ENCODE results near the gene HADHB. TPM values are rescaled to one million over a fixed set of nuclear protein-coding genes. Genes with fewer than 3 reads are reported as not detected.
A peak's percentile ranks its signal among the peaks of the same experiment; 100 is the strongest.

The HADHB gene
- total and polyA plus RNA-seq, 2 of the 13 experiments (the other 11 are each of a cell fraction or from before 2014, with no cell fraction given): 112 to 238 TPM

DNA sequence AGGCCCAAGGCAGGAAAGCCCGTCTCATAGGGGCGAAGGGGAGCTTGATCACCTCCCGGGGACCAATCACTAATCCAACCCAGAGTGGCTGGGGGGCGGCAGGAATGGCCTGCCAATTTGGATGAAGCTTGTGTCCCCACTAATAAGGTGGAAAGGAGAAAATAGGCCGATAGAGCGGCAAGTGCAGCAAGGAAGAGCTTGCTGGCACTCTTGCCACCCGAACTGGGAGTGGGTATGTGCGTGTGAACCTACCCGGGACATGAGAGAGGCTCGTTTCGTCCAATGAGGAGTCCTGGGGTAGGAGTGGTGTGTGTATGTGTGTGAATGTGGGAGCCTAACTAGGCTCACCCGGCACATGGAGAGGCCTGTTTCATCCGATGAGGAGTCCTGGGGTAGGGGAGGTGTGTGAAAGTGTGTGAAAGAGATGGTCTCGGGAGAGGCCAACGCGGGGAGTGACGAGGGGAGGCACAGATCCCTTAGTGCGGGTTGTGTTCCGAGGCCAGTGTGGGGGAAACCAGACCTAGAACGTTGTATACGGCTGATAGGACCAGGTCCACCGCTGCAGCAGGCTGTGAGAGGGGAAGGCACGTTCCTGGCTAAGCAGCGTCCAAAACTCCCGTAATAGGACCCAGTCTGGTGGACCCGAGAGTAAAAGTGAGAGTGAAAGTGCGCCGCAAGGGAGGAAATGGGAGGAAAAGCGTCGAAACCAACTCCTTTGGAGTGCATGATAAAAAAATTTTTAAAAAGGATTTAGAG is 54.1 kb downstream of the HADHB start (continued):
- TF ChIP-seq ZNF572 (CRISPR knock-in tag; IDR thresholded peaks at IDR 0.05) (0 out of 2 replicates have a peak, but pooled peaks have one; percentile 40), ASH2L (IDR thresholded peaks at IDR 0.05; ENCODE audit: insufficient read length, low read depth, low read length) (peak; percentile 58)

DNA sequence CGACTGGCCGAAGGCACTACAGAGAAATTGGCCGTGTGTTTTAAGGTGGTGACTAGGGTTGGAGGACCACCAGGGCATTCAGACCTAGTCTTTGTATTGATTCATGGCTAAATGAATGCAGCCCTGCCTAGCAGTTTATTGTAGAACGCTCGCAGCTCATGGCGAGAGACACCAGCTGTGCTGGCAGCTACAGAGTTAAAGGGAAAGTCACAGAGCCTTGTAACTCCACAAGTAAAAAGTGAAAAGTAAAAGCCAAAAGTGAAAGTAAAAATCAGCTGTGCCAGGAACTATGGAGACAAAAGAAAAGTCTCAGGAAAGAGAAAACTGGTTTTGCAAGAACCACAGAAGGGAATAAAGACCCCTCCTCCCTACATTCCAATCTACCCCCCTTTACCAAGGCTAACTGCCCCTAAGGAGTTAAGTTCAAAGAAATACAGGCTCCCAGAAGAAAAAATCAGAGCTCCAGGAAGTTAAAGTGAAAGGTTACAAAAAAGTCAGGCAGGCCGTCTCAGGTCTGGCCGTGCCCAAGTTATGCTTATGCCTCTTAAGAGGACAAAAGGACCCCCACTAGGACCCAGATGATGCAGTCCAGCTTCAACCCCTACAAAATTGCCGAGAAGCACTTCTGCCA is 54.8 kb downstream of the HADHB start:
- peak; percentile 23 for DNase-seq (ENCODE audit: low spot score)
- peak overlapping the region; percentile 65 to 81 (median 73) for H3K4me3 ChIP-seq (replicated peaks in 1 of 3; ENCODE audit: insufficient read depth in 1 of 3, low read depth in 2 of 3, low read length in 3 of 3)
- TF ChIP-seq MXD3 (CRISPR knock-in tag; IDR thresholded peaks at IDR 0.05) (no peak), IRF2 (CRISPR knock-in tag; IDR thresholded peaks at IDR 0.05) (no peak), ZXDC (CRISPR knock-in tag; IDR thresholded peaks at IDR 0.05) (no peak), HDAC1 (CRISPR knock-in tag; IDR thresholded peaks at IDR 0.05) (0 out of 2 replicates have a peak, but pooled peaks have one; percentile 24), ZNF83 (CRISPR knock-in tag; IDR thresholded peaks at IDR 0.05; ENCODE audit: borderline replicate concordance) (no peak), ZNF788 (CRISPR knock-in tag; IDR thresholded peaks at IDR 0.05; ENCODE audit: borderline replicate concordance) (no peak)
- TF ChIP-seq, protein P1, sequence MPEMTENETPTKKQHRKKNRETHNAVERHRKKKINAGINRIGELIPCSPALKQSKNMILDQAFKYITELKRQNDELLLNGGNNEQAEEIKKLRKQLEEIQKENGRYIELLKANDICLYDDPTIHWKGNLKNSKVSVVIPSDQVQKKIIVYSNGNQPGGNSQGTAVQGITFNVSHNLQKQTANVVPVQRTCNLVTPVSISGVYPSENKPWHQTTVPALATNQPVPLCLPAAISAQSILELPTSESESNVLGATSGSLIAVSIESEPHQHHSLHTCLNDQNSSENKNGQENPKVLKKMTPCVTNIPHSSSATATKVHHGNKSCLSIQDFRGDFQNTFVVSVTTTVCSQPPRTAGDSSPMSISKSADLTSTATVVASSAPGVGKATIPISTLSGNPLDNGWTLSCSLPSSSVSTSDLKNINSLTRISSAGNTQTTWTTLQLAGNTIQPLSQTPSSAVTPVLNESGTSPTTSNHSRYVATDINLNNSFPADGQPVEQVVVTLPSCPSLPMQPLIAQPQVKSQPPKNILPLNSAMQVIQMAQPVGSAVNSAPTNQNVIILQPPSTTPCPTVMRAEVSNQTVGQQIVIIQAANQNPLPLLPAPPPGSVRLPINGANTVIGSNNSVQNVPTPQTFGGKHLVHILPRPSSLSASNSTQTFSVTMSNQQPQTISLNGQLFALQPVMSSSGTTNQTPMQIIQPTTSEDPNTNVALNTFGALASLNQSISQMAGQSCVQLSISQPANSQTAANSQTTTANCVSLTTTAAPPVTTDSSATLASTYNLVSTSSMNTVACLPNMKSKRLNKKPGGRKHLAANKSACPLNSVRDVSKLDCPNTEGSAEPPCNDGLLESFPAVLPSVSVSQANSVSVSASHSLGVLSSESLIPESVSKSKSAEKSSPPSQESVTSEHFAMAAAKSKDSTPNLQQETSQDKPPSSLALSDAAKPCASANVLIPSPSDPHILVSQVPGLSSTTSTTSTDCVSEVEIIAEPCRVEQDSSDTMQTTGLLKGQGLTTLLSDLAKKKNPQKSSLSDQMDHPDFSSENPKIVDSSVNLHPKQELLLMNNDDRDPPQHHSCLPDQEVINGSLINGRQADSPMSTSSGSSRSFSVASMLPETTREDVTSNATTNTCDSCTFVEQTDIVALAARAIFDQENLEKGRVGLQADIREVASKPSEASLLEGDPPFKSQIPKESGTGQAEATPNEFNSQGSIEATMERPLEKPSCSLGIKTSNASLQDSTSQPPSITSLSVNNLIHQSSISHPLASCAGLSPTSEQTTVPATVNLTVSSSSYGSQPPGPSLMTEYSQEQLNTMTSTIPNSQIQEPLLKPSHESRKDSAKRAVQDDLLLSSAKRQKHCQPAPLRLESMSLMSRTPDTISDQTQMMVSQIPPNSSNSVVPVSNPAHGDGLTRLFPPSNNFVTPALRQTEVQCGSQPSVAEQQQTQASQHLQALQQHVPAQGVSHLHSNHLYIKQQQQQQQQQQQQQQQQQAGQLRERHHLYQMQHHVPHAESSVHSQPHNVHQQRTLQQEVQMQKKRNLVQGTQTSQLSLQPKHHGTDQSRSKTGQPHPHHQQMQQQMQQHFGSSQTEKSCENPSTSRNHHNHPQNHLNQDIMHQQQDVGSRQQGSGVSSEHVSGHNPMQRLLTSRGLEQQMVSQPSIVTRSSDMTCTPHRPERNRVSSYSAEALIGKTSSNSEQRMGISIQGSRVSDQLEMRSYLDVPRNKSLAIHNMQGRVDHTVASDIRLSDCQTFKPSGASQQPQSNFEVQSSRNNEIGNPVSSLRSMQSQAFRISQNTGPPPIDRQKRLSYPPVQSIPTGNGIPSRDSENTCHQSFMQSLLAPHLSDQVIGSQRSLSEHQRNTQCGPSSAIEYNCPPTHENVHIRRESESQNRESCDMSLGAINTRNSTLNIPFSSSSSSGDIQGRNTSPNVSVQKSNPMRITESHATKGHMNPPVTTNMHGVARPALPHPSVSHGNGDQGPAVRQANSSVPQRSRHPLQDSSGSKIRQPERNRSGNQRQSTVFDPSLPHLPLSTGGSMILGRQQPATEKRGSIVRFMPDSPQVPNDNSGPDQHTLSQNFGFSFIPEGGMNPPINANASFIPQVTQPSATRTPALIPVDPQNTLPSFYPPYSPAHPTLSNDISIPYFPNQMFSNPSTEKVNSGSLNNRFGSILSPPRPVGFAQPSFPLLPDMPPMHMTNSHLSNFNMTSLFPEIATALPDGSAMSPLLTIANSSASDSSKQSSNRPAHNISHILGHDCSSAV (CRISPR knock-in tag; IDR thresholded peaks at IDR 0.05; ENCODE audit: borderline replicate concordance): no peak

More for the DNA sequence above, 54.8 kb downstream of the HADHB start:
- Histone ChIP-seq H3K4me1 (ENCODE audit: insufficient read depth, low read length) (peaks cover 27% of the 10 kb centered on the region), H3K36me3 (replicated peaks in 1 of 2; ENCODE audit: control insufficient read depth in 1 of 2, insufficient read depth in 2 of 2, low read length in 2 of 2) (no peaks in the 10 kb centered on the region), H3K27me3 (ENCODE audit: control insufficient read depth in 1 of 2, insufficient read depth in 2 of 2, low read length in 2 of 2) (peaks cover 2 to 38% of the 10 kb centered on the region in 2 experiments; a peak in 4 of 5 replicates), H2AFZ (ENCODE audit: low read length) (peak overlapping the region; percentile 93), H3K79me2 (ENCODE audit: insufficient read depth, low read length) (no peaks in the 10 kb centered on the region), H3K27ac (ENCODE audit: extremely low read length, insufficient read depth, low read length) (no peak overlapping the region), H4K20me1 (ENCODE audit: insufficient read depth, low read length) (no peaks in the 10 kb centered on the region), H3K9ac (ENCODE audit: insufficient read depth, low read depth, low read length) (peak overlapping the region; percentile 56), H3K4me2 (ENCODE audit: low read depth, low read length) (peak overlapping the region; percentile 91), H3K9me3 (ENCODE audit: low read length) (no peaks in the 10 kb centered on the region)
- BruUV-seq (replicated peaks): no TSS peak
- in situ Hi-C loops (cut with HindIII; ENCODE audit: extremely low pct_ligation_motif_present, low pct_unique_long_range_greater_than_20kb) (no loop called here), intact Hi-C loops (cut with micrococcal nuclease; ENCODE audit: unreplicated experiment) (no loop called here)
- ATAC-seq: peak; percentile 50
- 2% methylated on average over 9 of the region's 9 CpGs for WGBS (ENCODE audit: low lambda C conversion rate)
- CTCF ChIA-PET (ENCODE audit: low intra/inter-chr PET ratio, low total read pairs): no interaction called here
- POLR2A ChIA-PET: interaction anchor here (0.7 to 4.0 kb wide), 4 partner anchors 10 to 421 kb away, joined by 3 to 32 read pairs (median 4); partner anchors contain the start of genes ASXL2, HADHA, HADHB and SELENOI
- no peak for FAIRE-seq
